GM06990 (cell line): ENCODE measurements around the gene IMPA2.

ENCODE experiments used
- DNase-seq: peaks from one replicate; pipeline ENCODE4 v3.0.0-alpha.2; 2011; ENCODE audit not compliant: insufficient read length; ENCODE audit errors: extremely low read depth
- H3K27me3 ChIP-seq: replicated peaks from 2 replicates; pipeline ENCODE4 v1.6.0; 2011; ENCODE audit warnings: low read length; ENCODE audit not compliant: control insufficient read depth, insufficient read depth
- H3K36me3 ChIP-seq: 2 replicates; pipeline ENCODE4 v1.5.1; 2011; ENCODE audit warnings: low read length; ENCODE audit not compliant: control insufficient read depth, insufficient read depth
- H3K4me3 ChIP-seq: replicated peaks from 2 replicates; pipeline ENCODE4 v1.5.1; 2011; ENCODE audit warnings: low read depth, mild to moderate bottlenecking, control low read depth, low read length
- TF ChIP-seq, protein P1 (sequence below): IDR thresholded peaks from 2 replicates; pipeline ENCODE4 v1.5.1; 2011; ENCODE audit warnings: low read length, control low read depth, mild to moderate bottlenecking, inconsistent platforms; ENCODE audit not compliant: insufficient read depth, poor library complexity, severe bottlenecking

IMPA2 gene

DNA sequence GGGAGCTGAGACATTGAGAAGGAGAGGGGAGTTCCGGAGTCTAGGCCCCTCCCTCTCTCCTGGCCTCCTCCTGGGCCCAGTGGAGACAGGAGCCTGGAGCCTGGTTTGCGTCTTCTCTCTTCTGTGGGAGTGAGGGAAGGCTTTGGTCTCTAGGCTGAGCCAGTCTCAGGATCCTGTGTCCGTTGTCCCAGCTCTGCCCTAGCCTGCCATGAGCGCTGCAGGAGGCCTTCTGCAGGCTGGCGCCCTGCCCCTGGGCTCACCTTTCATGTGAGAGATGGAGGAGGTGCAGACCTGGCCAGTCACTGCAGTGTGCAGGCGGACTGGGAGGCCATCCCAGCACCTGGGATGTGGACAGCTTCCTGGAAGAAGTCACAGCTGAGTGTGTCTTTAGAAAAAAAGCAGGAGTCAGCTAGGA, 8.7 kb downstream of the IMPA2 start:
- TF ChIP-seq, protein P1, sequence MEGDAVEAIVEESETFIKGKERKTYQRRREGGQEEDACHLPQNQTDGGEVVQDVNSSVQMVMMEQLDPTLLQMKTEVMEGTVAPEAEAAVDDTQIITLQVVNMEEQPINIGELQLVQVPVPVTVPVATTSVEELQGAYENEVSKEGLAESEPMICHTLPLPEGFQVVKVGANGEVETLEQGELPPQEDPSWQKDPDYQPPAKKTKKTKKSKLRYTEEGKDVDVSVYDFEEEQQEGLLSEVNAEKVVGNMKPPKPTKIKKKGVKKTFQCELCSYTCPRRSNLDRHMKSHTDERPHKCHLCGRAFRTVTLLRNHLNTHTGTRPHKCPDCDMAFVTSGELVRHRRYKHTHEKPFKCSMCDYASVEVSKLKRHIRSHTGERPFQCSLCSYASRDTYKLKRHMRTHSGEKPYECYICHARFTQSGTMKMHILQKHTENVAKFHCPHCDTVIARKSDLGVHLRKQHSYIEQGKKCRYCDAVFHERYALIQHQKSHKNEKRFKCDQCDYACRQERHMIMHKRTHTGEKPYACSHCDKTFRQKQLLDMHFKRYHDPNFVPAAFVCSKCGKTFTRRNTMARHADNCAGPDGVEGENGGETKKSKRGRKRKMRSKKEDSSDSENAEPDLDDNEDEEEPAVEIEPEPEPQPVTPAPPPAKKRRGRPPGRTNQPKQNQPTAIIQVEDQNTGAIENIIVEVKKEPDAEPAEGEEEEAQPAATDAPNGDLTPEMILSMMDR = no peak
- Histone ChIP-seq H3K36me3 (no peaks in the 10 kb centered on the region), H3K27me3 (no peaks in the 10 kb centered on the region), H3K4me3 (no peak overlapping the region)
- no peak for DNase-seq

DNA sequence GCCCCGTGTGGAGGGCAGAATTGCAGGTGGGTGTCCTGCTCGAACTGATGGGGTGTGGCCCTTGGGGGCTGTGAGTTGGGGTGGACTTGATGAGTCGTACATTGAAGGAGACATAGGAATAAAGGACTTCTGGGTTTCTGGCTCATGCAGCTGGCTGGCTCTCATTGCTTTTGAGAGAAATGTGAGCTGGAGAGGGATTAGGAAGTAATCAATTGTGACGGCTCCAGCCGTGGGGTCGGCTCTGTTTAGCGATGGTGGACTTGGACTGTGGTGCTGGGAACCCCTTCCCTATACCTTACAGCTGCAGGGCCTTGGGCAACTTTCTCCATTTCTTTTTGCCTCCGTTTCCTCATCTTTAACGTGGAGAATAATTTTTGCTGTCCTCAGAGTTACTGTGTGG, 9.2 kb downstream of the IMPA2 start:
- Histone ChIP-seq H3K36me3 (no peaks in the 10 kb centered on the region), H3K27me3 (no peaks in the 10 kb centered on the region), H3K4me3 (no peak overlapping the region)
- no peak for DNase-seq
- TF ChIP-seq, protein P1 = no peak

DNA sequence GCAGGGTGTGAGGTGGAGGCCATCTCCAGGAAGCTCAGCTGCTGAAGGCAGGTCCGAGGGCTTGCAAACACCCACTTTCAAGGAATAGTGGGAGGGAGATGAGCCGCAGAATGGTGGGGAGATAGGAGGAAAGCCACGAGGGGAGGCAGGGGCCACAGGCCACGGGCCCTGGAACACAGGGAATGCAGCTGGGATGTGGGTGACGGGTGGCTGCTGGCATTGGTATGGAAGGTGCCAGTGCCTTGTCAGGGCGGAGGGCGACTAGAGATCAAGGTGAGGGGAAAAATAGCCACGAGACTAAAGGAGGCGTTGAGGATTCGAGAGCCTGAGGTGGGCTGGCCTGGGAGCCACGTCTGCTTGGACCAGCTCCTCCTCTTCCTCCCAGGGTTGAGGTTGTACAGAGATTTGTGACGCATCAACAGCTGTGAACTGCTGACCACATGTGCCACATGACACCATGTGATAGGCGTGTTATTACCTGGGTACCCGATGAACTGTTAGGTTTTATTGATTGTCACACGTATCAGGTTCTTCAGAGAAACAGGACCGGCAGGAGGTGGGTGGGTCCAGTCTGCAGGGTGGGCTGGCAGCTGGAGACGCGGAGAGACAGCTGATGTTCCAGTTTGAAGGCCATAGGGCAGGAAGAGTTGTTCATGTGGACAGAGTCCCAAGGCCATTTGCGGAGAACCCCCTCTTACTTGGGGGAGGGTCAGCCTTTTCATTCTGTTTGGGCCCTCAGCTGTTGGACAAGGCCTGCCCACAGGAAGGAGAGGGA, 9.9 kb downstream of the IMPA2 start:
- H3K27me3 ChIP-seq = no peaks in the 10 kb centered on the region
- H3K36me3 ChIP-seq = no peaks in the 10 kb centered on the region
- TF ChIP-seq, protein P1 = no peak

DNA sequence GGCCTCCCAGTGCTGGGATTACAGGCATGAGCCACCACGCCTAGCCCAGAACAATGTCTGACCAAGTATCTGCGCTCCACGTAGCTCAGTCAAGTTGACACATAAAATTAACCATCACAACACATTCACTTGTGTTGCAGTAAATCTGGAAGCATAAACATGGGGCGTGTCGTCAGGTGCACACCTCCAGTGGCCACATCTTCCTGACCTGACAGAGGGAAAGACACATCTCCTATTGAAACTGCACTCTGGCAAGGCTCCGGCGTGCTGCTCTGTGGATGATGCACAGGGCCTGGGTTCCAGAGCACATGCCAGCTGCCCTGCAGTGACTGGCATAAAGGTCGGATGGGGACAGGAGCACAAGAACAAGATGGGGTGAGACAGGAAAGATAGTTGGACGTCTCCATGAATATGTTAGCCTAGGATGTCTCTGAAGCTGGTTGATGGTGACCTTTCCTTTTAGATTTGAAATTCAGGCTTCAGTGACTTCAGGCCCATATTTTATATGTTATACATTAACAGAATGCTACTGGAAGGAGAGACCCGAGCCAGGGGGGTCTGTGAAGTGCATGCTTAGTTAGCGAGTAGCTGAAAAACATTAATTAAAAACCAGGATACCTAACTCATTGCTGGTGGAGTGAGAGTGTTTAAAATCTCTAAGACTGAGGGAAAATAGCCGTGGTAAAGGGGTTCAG, 10.9 kb downstream of the IMPA2 start:
- DNase-seq = no peak
- TF ChIP-seq, protein P1 = no peak
- no peaks in the 10 kb centered on the region for H3K36me3 ChIP-seq
- H3K4me3 ChIP-seq = no peak overlapping the region
- no peaks in the 10 kb centered on the region for H3K27me3 ChIP-seq

More for the DNA sequence above, 9.9 kb downstream of the IMPA2 start:
- DNase-seq = no peak
- H3K4me3 ChIP-seq = no peak overlapping the region

DNA sequence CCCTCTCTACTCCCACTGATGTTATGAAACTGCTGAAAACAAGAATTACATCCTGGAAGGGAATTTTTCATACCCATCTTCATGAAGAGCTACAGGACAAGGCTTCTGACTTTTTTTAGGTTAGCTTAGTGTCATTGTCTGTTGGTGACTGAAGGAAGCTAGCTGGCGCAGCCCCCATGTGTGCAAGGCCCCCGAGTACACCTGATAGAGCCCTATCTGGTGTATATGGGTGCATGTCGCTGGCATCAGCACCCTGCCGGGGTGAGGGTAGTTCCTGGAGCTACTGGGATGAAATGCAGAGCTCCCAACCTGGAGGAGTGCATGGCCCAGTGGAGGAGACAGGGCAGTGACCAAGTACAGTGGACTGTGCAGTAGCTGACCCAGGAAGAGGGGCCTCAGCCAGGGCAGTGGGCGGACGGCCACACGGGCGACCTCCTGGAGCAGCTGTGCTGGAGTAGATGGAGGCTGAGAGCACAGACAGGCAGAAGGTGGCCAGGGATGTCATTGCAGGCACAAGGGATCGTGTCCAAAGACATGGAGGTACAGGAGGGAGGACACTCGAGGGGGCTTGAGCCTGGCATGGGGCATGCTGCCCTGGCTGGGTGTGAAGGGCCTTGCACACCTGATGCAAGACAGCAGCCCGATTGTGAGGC, 12.1 kb downstream of the IMPA2 start:
- TF ChIP-seq, protein P1 = no peak
- H3K27me3 ChIP-seq = no peaks in the 10 kb centered on the region
- no peak overlapping the region for H3K4me3 ChIP-seq
- no peak for DNase-seq
- no peaks in the 10 kb centered on the region for H3K36me3 ChIP-seq
